ENCODE data around the gene TMF1.

TMF1 gene

GRCh38 chr3:69059688-69060087, 7.6 kb upstream of the TMF1 start:
- H3K36me3 Mint-ChIP-seq (ENCODE audit: low read depth), result peaks cover 62% of the 10 kb centered on the region
- H3K27me3 Mint-ChIP-seq (ENCODE audit: low read depth), result no peaks in the 10 kb centered on the region
- H3K27ac Mint-ChIP-seq, result peak overlapping the region; percentile 93
- H3K4me1 Mint-ChIP-seq (ENCODE audit: low read depth), result peaks cover 52% of the 10 kb centered on the region
- no peaks in the 10 kb centered on the region for H3K9me3 Mint-ChIP-seq
- no peak overlapping the region for H3K4me3 Mint-ChIP-seq

DNA sequence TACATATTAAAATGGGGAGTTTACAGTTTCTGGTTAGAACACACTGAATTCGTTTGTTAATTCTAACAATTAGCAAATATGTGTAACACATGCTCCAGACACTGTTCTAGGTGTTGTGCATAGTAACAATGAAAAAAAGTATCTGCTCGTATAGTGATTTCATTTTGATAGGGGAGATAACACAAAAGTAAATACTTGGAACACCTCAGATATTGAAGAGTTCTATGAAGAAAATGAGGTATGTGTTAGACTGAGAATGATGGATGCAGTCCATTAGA, 6.8 kb upstream of the TMF1 start:
- H3K36me3 Mint-ChIP-seq (ENCODE audit: low read depth), result peaks cover 57% of the 10 kb centered on the region
- no peaks in the 10 kb centered on the region for H3K9me3 Mint-ChIP-seq
- peak overlapping the region; percentile 93 for H3K27ac Mint-ChIP-seq
- H3K4me3 Mint-ChIP-seq, result peak overlapping the region; percentile 35
- peaks cover 44% of the 10 kb centered on the region for H3K4me1 Mint-ChIP-seq (ENCODE audit: low read depth)
- no peaks in the 10 kb centered on the region for H3K27me3 Mint-ChIP-seq (ENCODE audit: low read depth)

- Mint-ChIP-seq H3K4me1 (ENCODE audit: low read depth) (peaks cover 38% of the 10 kb centered on the region), H3K27me3 (ENCODE audit: low read depth) (no peaks in the 10 kb centered on the region), H3K4me3 (peak overlapping the region; percentile 35), H3K27ac (peak overlapping the region; percentile 93), H3K9me3 (no peaks in the 10 kb centered on the region), H3K36me3 (ENCODE audit: low read depth) (peaks cover 57% of the 10 kb centered on the region)
These were observed 6.2 kb upstream of the TMF1 start for GRCh38 chr3:69058180-69058946.

DNA sequence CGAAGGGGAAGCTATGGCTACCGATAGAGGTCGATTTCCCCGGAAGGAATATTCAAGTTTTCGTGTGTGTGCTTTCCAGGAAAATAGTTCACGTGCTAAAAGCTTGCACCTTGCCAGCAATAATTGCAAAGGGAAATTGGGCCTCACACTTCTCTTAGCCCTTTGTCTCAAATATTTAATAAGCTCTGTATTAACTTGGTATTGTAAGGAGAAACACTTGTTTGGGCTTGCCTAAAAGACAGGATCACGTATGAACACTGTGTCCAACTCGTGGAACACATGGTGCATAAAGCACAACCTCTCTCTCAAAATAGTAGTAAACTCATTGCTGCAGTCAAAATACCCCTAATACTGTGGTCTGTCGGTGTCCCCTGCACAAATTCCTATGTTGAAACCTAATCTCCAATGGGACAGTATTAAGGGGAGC, 352 bp upstream of the TMF1 start:
- Mint-ChIP-seq H3K27me3 (ENCODE audit: low read depth) (no peaks in the 10 kb centered on the region), H3K36me3 (ENCODE audit: low read depth) (peaks cover 36% of the 10 kb centered on the region), H3K4me1 (ENCODE audit: low read depth) (peaks cover 37% of the 10 kb centered on the region), H3K9me3 (no peaks in the 10 kb centered on the region), H3K27ac (peak overlapping the region; percentile 95), H3K4me3 (peak overlapping the region; percentile 95)

- Mint-ChIP-seq H3K27ac (no peak overlapping the region), H3K9me3 (no peaks in the 10 kb centered on the region), H3K4me3 (peak overlapping the region; percentile 48), H3K27me3 (ENCODE audit: low read depth) (no peaks in the 10 kb centered on the region), H3K36me3 (ENCODE audit: low read depth) (peaks cover 35% of the 10 kb centered on the region), H3K4me1 (ENCODE audit: low read depth) (peaks cover 47% of the 10 kb centered on the region)
These were observed 3.1 kb downstream of the TMF1 start for GRCh38 chr3:69048990-69049389.

DNA sequence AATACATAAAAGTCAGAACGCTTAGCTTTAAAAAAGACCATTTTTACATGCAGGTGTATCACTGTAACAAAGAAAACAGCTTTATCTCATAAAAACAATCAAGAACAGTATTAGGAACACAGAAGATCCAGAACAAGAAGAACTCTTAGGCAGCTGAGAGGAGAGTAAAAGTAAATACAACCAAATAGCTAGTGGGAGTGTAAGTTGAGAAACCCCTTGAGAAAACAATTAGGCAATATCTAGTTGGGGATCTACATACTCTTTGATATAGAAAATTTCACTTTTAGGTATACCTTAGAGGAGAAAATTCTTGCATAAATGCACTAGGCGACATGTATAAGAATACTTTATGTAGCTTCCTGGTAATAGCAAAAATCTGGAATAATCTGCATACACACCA, 7.5 kb downstream of the TMF1 start:
- no peak overlapping the region for H3K27ac Mint-ChIP-seq
- H3K4me1 Mint-ChIP-seq (ENCODE audit: low read depth), result peaks cover 27% of the 10 kb centered on the region
- no peaks in the 10 kb centered on the region for H3K27me3 Mint-ChIP-seq (ENCODE audit: low read depth)
- no peaks in the 10 kb centered on the region for H3K9me3 Mint-ChIP-seq
- H3K36me3 Mint-ChIP-seq (ENCODE audit: low read depth), result peaks cover 37% of the 10 kb centered on the region
- H3K4me3 Mint-ChIP-seq, result no peak overlapping the region

GRCh38 chr3:69033470-69033869, 18.7 kb downstream of the TMF1 start:
- Mint-ChIP-seq H3K4me3 (no peak overlapping the region), H3K36me3 (ENCODE audit: low read depth) (peaks cover 47% of the 10 kb centered on the region), H3K9me3 (no peaks in the 10 kb centered on the region), H3K27ac (peak overlapping the region; percentile 45), H3K4me1 (ENCODE audit: low read depth) (peaks cover 13% of the 10 kb centered on the region), H3K27me3 (ENCODE audit: low read depth) (no peaks in the 10 kb centered on the region)

- Mint-ChIP-seq H3K27ac (peak overlapping the region; percentile 73), H3K4me3 (no peak overlapping the region), H3K4me1 (ENCODE audit: low read depth) (peaks cover 13% of the 10 kb centered on the region), H3K36me3 (ENCODE audit: low read depth) (peaks cover 51% of the 10 kb centered on the region), H3K27me3 (ENCODE audit: low read depth) (no peaks in the 10 kb centered on the region), H3K9me3 (no peaks in the 10 kb centered on the region)
These were observed 19.4 kb downstream of the TMF1 start for GRCh38 chr3:69032737-69033136.

- Mint-ChIP-seq H3K27me3 (ENCODE audit: low read depth) (no peaks in the 10 kb centered on the region), H3K9me3 (no peaks in the 10 kb centered on the region), H3K27ac (no peak overlapping the region), H3K36me3 (ENCODE audit: low read depth) (peaks cover 56% of the 10 kb centered on the region), H3K4me1 (ENCODE audit: low read depth) (peaks cover 13% of the 10 kb centered on the region), H3K4me3 (no peak overlapping the region)
These were observed 20.0 kb downstream of the TMF1 start for GRCh38 chr3:69032142-69032541.

- Mint-ChIP-seq H3K27me3 (ENCODE audit: low read depth) (no peaks in the 10 kb centered on the region), H3K36me3 (ENCODE audit: low read depth) (peaks cover 55% of the 10 kb centered on the region), H3K27ac (no peak overlapping the region), H3K9me3 (no peaks in the 10 kb centered on the region), H3K4me1 (ENCODE audit: low read depth) (peaks cover 13% of the 10 kb centered on the region), H3K4me3 (no peak overlapping the region)
These were observed 20.5 kb downstream of the TMF1 start for GRCh38 chr3:69031635-69032034.

DNA sequence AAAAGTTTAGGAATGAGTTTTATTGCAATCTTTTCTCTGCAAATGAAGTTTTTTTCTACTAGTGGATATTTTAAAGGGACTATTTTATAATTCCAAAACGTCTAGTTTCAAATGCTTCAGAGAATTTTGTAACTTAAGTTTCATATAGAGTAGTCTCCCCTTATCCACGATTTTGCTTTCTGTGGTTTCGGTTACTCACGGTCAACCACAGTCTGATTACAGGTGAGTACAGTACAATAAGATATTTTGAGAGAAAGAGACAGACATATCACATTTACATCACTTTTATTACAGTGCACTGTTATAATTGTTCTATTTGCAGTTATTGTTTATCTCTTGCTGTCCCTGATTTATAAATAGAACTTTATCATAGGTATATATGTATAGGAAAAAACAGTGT, 31.3 kb downstream of the TMF1 start:
- H3K4me3 Mint-ChIP-seq, result no peak overlapping the region
- peaks cover 18% of the 10 kb centered on the region for H3K36me3 Mint-ChIP-seq (ENCODE audit: low read depth)
- H3K4me1 Mint-ChIP-seq (ENCODE audit: low read depth), result peaks cover 12% of the 10 kb centered on the region
- H3K27me3 Mint-ChIP-seq (ENCODE audit: low read depth), result no peaks in the 10 kb centered on the region
- H3K9me3 Mint-ChIP-seq, result no peaks in the 10 kb centered on the region
- H3K27ac Mint-ChIP-seq, result no peak overlapping the region

- peaks cover 13% of the 10 kb centered on the region for H3K4me1 Mint-ChIP-seq (ENCODE audit: low read depth)
These were observed 31.7 kb downstream of the TMF1 start for GRCh38 chr3:69020424-69020823.

GRCh38 chr3:69016901-69017300, 35.2 kb downstream of the TMF1 start:
- no peaks in the 10 kb centered on the region for H3K9me3 Mint-ChIP-seq
- peaks cover 7% of the 10 kb centered on the region for H3K36me3 Mint-ChIP-seq (ENCODE audit: low read depth)
- H3K27ac Mint-ChIP-seq, result no peak overlapping the region
- no peaks in the 10 kb centered on the region for H3K27me3 Mint-ChIP-seq (ENCODE audit: low read depth)
- H3K4me3 Mint-ChIP-seq, result no peak overlapping the region
- peaks cover 26% of the 10 kb centered on the region for H3K4me1 Mint-ChIP-seq (ENCODE audit: low read depth)

More at GRCh38 chr3:69020424-69020823, 31.7 kb downstream of the TMF1 start:
- H3K9me3 Mint-ChIP-seq, result no peaks in the 10 kb centered on the region
- peaks cover 13% of the 10 kb centered on the region for H3K36me3 Mint-ChIP-seq (ENCODE audit: low read depth)
- no peak overlapping the region for H3K4me3 Mint-ChIP-seq
- no peak overlapping the region for H3K27ac Mint-ChIP-seq
- H3K27me3 Mint-ChIP-seq (ENCODE audit: low read depth), result no peaks in the 10 kb centered on the region

- Mint-ChIP-seq H3K4me3 (no peak overlapping the region), H3K27ac (no peak overlapping the region), H3K36me3 (ENCODE audit: low read depth) (peaks cover 7% of the 10 kb centered on the region), H3K4me1 (ENCODE audit: low read depth) (peaks cover 28% of the 10 kb centered on the region), H3K9me3 (no peaks in the 10 kb centered on the region), H3K27me3 (ENCODE audit: low read depth) (no peaks in the 10 kb centered on the region)
These were observed 36.0 kb downstream of the TMF1 start for GRCh38 chr3:69016102-69016501.

DNA sequence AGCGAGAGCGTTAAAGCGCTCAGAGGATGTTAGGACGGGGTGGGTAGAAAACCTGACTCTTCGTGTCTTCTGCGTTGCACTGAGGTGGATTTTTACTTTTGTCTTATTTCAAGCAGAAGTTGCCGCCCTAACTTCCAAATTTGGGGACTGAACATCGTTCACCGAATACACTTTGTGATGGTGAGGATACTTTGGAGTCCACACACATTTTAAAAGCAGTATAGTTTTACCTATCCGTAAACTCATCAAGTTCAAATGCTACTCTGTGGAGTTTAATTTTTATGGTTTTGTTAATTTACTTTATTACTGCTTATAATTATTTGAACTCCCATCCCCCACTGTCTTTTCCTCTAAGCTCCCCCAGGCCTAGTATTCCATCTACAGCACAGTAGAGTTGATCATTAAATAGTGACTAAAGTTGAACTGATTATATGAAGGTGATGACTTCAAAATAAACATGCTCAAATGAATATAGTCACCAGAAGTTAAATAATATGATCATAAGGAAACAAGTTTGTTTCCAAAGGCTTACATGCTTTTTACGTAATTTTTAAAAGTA, 38.0 kb downstream of the TMF1 start:
- H3K4me1 Mint-ChIP-seq (ENCODE audit: low read depth), result peaks cover 25% of the 10 kb centered on the region
- H3K36me3 Mint-ChIP-seq (ENCODE audit: low read depth), result peaks cover 7% of the 10 kb centered on the region
- peak overlapping the region; percentile 66 for H3K4me3 Mint-ChIP-seq
- H3K27me3 Mint-ChIP-seq (ENCODE audit: low read depth), result no peaks in the 10 kb centered on the region
- H3K9me3 Mint-ChIP-seq, result no peaks in the 10 kb centered on the region
- H3K27ac Mint-ChIP-seq, result peak overlapping the region; percentile 17

Data from T-helper 1 cell treated with Interleukin-12 subunit alpha and Interleukin-12 subunit beta and Interleukin-4 antibody, amounts not matched to agents 30 μg/mL and 1 μg/mL, for 36 hours (primary cell).